Nephron progenitor cell (in vitro differentiated cells): ENCODE results near the gene UBE2E2.
A peak's percentile ranks its signal among the peaks of the same experiment; 100 is the strongest.

ENCODE experiments used
- DNase-seq: peaks from one replicate; pipeline ENCODE4 v3.0.0; 2021
- H3K27ac Mint-ChIP-seq: 2 replicates; pipeline ENCODE4 v1.8.0; 2021; ENCODE audit warnings: mild to moderate bottlenecking, moderate library complexity, mixed read lengths
- H3K27me3 Mint-ChIP-seq: 2 replicates; pipeline ENCODE4 v1.8.0; 2021; ENCODE audit warnings: mild to moderate bottlenecking, low read depth, mixed read lengths; ENCODE audit not compliant: poor library complexity
- H3K36me3 Mint-ChIP-seq: 2 replicates; pipeline ENCODE4 v1.8.0; 2021; ENCODE audit warnings: low read depth, mixed read lengths
- H3K4me1 Mint-ChIP-seq: 2 replicates; pipeline ENCODE4 v1.8.0; 2021; ENCODE audit warnings: mixed read lengths
- H3K4me3 Mint-ChIP-seq: 2 replicates; pipeline ENCODE4 v1.8.0; 2021; ENCODE audit warnings: mild to moderate bottlenecking, moderate library complexity, mixed read lengths
- H3K9me3 Mint-ChIP-seq: 2 replicates; pipeline ENCODE4 v1.8.0; 2021; ENCODE audit warnings: mild to moderate bottlenecking, moderate library complexity, mixed read lengths
- TF ChIP-seq, protein P1 (sequence below): fragments of 200-600 bp; sonication (generic); IDR thresholded peaks from 2 replicates; pipeline ENCODE4 v1.5.0; 2021; ENCODE audit warnings: antibody characterized with exemption

The UBE2E2 gene

DNA sequence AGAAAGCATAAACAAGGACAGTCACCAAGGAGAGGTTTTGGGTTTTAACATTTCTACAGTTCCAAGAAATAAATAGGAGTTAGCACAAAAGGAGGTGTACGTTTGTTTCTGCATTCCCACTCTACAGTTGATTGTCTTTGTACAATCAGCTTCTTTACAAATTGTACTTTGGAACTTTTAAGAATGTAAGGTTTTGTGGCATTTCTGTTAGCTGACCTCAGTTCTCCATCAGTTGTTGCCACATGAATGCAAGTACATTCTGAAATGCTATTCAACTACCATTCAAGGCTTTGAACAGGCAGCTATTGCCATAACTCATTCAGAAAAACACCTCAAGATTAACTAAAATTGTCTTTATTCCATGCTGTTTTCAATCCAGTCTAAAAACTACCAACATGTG, 349.4 kb downstream of the UBE2E2 start:
- no peaks in the 10 kb centered on the region for H3K4me1 Mint-ChIP-seq
- no peaks in the 10 kb centered on the region for H3K27me3 Mint-ChIP-seq
- H3K36me3 Mint-ChIP-seq = no peaks in the 10 kb centered on the region
- TF ChIP-seq, protein P1, sequence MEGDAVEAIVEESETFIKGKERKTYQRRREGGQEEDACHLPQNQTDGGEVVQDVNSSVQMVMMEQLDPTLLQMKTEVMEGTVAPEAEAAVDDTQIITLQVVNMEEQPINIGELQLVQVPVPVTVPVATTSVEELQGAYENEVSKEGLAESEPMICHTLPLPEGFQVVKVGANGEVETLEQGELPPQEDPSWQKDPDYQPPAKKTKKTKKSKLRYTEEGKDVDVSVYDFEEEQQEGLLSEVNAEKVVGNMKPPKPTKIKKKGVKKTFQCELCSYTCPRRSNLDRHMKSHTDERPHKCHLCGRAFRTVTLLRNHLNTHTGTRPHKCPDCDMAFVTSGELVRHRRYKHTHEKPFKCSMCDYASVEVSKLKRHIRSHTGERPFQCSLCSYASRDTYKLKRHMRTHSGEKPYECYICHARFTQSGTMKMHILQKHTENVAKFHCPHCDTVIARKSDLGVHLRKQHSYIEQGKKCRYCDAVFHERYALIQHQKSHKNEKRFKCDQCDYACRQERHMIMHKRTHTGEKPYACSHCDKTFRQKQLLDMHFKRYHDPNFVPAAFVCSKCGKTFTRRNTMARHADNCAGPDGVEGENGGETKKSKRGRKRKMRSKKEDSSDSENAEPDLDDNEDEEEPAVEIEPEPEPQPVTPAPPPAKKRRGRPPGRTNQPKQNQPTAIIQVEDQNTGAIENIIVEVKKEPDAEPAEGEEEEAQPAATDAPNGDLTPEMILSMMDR = no peak
- no peaks in the 10 kb centered on the region for H3K9me3 Mint-ChIP-seq
- H3K4me3 Mint-ChIP-seq = no peak overlapping the region
- no peak for DNase-seq
- H3K27ac Mint-ChIP-seq = no peak overlapping the region

DNA sequence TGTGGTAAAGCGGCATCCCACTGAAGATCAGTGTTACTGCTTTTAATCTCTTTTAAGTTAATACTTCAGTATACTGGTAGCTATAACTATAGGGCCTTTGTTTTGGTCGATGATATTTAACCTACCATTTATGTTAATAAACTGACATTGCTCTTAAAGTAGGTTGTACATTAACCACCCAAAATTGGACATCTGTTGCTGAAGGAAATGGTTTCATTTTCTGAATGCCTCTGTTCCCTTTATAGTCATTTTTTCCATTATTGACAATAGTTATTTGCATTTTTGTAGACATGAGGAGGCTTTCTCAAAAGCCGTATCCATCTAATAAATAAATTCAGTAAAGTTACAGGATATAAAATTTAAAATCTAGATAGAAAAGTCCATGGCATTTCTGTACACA, 350.2 kb downstream of the UBE2E2 start:
- TF ChIP-seq, protein P1 = no peak
- no peak overlapping the region for H3K4me3 Mint-ChIP-seq
- no peaks in the 10 kb centered on the region for H3K36me3 Mint-ChIP-seq
- no peak overlapping the region for H3K27ac Mint-ChIP-seq
- no peak for DNase-seq
- H3K9me3 Mint-ChIP-seq = no peaks in the 10 kb centered on the region
- H3K27me3 Mint-ChIP-seq = no peaks in the 10 kb centered on the region
- no peaks in the 10 kb centered on the region for H3K4me1 Mint-ChIP-seq

DNA sequence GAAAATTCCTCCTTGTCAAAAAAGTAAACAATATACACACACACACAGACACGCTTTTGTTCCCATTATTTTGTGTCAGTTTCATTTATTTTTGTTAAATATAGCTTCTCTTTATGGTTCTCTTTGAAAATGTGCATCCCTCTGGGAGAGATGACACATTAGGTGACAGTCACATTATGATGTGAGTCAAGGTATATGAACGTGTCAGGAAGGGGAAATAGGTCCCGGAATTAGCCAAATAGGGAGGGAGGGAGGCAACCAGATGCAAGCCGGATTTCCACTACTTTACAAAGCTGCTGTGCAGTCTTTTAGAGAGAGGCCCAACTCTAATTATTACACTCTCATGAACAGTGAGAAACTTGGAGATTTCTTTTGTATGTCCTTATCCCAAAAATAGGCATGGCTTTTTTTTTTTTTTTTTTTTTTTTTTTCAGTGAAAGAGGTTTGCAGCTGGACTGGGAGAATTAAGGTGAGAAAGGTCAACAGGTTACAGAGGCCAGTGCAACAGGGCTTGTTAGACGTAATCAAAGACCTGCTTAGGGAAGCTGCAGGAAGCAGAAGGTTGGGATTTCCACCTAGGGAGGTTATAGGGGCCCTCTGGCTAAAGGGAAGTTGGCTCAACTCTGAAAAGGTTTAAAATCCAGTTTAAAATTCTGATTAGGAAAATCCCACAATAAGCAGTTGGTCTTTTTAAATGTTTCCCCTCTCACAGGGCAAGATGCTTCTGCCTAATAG, 362.1 kb downstream of the UBE2E2 start:
- peaks cover 31% of the 10 kb centered on the region for H3K4me1 Mint-ChIP-seq
- H3K36me3 Mint-ChIP-seq = peaks cover 4% of the 10 kb centered on the region
- no peak overlapping the region for H3K4me3 Mint-ChIP-seq
- TF ChIP-seq, protein P1 = no peak
- no peaks in the 10 kb centered on the region for H3K27me3 Mint-ChIP-seq
- no peak for DNase-seq
- H3K9me3 Mint-ChIP-seq = peaks cover 11% of the 10 kb centered on the region
- H3K27ac Mint-ChIP-seq = peak overlapping the region; percentile 47

DNA sequence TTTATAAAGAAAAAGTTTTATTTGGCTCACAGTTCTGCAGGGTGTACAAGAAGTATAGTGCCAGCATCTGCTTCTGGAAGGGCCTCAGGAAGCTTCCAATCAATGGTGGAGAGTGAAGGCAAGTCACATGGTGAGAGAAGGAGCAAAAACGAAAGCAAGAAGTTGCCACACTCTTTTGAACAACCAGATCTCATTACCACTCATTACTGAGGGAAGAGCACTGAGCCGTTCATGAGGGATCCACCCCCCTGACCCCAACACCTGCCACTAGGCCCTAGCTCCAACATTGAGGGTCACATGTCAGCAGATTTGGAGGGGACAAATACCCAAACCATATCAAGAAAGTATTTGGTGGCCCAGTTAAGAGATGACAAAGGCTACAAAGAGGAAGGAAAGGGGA, 363.4 kb downstream of the UBE2E2 start:
- TF ChIP-seq, protein P1 = no peak
- H3K36me3 Mint-ChIP-seq = peaks cover 4% of the 10 kb centered on the region
- H3K4me1 Mint-ChIP-seq = peaks cover 32% of the 10 kb centered on the region
- no peak for DNase-seq
- no peaks in the 10 kb centered on the region for H3K27me3 Mint-ChIP-seq
- H3K9me3 Mint-ChIP-seq = peaks cover 8% of the 10 kb centered on the region
- H3K4me3 Mint-ChIP-seq = no peak overlapping the region
- H3K27ac Mint-ChIP-seq = no peak overlapping the region

DNA sequence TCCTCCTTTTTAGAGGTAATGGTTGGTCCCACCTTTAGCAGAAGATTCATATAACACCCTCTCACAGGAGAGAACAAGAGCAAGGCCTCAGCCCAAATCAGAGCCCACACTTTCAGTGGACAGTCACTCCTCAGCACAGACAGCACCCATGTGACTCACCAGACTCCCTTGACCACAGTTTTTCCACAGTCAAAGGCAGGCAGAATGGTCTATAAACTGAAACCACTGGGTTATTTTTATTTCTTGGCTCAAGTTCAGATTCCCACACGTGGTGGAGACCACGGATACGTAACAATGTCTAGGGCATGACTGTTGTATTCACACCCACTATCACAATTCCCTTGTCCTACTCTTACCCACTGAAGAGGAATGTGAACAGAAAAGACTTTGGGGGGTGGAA, 364.8 kb downstream of the UBE2E2 start:
- DNase-seq = no peak
- H3K4me3 Mint-ChIP-seq = no peak overlapping the region
- no peaks in the 10 kb centered on the region for H3K27me3 Mint-ChIP-seq
- H3K4me1 Mint-ChIP-seq = peaks cover 36% of the 10 kb centered on the region
- TF ChIP-seq, protein P1 = no peak
- H3K36me3 Mint-ChIP-seq = peaks cover 4% of the 10 kb centered on the region
- peaks cover 7% of the 10 kb centered on the region for H3K9me3 Mint-ChIP-seq
- no peak overlapping the region for H3K27ac Mint-ChIP-seq

DNA sequence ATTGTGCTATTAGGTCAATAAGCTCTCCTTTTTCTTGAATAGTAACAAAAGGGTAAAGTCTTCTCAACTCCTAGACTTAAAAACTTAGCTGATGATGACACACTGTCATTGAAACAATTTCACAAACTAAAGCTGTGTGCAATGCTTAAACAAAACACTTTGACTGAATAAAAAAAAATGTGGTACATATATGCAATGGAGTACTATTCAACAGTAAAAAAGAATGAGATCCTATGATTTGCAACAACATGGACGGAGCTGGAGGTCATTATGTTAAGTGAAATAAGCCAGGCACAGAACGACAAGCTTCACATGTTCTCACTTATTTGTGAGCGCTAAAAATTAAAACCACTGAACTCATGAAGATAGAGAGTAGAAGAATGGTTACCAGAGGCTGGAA, 370.7 kb downstream of the UBE2E2 start:
- H3K4me3 Mint-ChIP-seq = no peak overlapping the region
- no peak for DNase-seq
- peaks cover 11% of the 10 kb centered on the region for H3K36me3 Mint-ChIP-seq
- no peak overlapping the region for H3K27ac Mint-ChIP-seq
- TF ChIP-seq, protein P1 = no peak
- peaks cover 5% of the 10 kb centered on the region for H3K4me1 Mint-ChIP-seq
- peaks cover 24% of the 10 kb centered on the region for H3K9me3 Mint-ChIP-seq
- no peaks in the 10 kb centered on the region for H3K27me3 Mint-ChIP-seq
